ENCODE data around the gene CFAP410. TPM values are rescaled to one million over a fixed set of nuclear protein-coding genes. Genes with fewer than 3 reads are reported as not detected.

The CFAP410 gene
- total and polyA plus RNA-seq, 2 experiments from 2014 or later, result 34.0 to 46.7 TPM

GRCh38 chr21:44377201-44377921 lies 38.2 kb upstream of the CFAP410 start:
- Histone ChIP-seq H3K4me1 (ENCODE audit: low read depth) (no peaks in the 10 kb centered on the region), H3K27me3 (peaks cover 2% of the 10 kb centered on the region), H3K9me3 (ENCODE audit: low read depth) (no peaks in the 10 kb centered on the region), H3K36me3 (no peaks in the 10 kb centered on the region), H3K27ac (no peak overlapping the region), H3K4me3 (no peak overlapping the region)
- no peak for TF ChIP-seq CTCF (IDR thresholded peaks at IDR 0.05; ENCODE audit: low read depth, low read length)
- peak in 1 of 2 donors; percentile 9 for DNase-seq (ENCODE audit: low read depth in 1 of 2, low spot score in 1 of 2)

GRCh38 chr21:44376606-44377005 lies 37.4 kb upstream of the CFAP410 start:
- no peaks in the 10 kb centered on the region for H3K9me3 ChIP-seq (ENCODE audit: low read depth)
- H3K4me1 ChIP-seq (ENCODE audit: low read depth), result no peaks in the 10 kb centered on the region
- no peak overlapping the region for H3K27ac ChIP-seq
- H3K27me3 ChIP-seq, result peaks cover 2% of the 10 kb centered on the region
- TF ChIP-seq CTCF (IDR thresholded peaks at IDR 0.05; ENCODE audit: low read depth, low read length), result no peak
- no peak overlapping the region for H3K4me3 ChIP-seq
- DNase-seq (ENCODE audit: low read depth in 1 of 2, low spot score in 1 of 2), result no peak
- no peaks in the 10 kb centered on the region for H3K36me3 ChIP-seq

GRCh38 chr21:44375761-44376241 lies 36.6 kb upstream of the CFAP410 start:
- no peak overlapping the region for H3K27ac ChIP-seq
- H3K36me3 ChIP-seq, result no peaks in the 10 kb centered on the region
- no peak overlapping the region for H3K4me3 ChIP-seq
- TF ChIP-seq CTCF (IDR thresholded peaks at IDR 0.05; ENCODE audit: low read depth, low read length), result no peak
- no peak for DNase-seq (ENCODE audit: low read depth in 1 of 2, low spot score in 1 of 2)
- H3K27me3 ChIP-seq, result peaks cover 2% of the 10 kb centered on the region
- no peaks in the 10 kb centered on the region for H3K9me3 ChIP-seq (ENCODE audit: low read depth)
- no peaks in the 10 kb centered on the region for H3K4me1 ChIP-seq (ENCODE audit: low read depth)

- Histone ChIP-seq H3K4me1 (ENCODE audit: low read depth) (no peaks in the 10 kb centered on the region), H3K9me3 (ENCODE audit: low read depth) (no peaks in the 10 kb centered on the region), H3K4me3 (no peak overlapping the region), H3K27ac (no peak overlapping the region), H3K27me3 (peaks cover 2% of the 10 kb centered on the region), H3K36me3 (no peaks in the 10 kb centered on the region)
- no peak for DNase-seq (ENCODE audit: low read depth in 1 of 2, low spot score in 1 of 2)
- no peak for TF ChIP-seq CTCF (IDR thresholded peaks at IDR 0.05; ENCODE audit: low read depth, low read length)
These were observed 36.1 kb upstream of the CFAP410 start for GRCh38 chr21:44375281-44375651.

GRCh38 chr21:44374601-44375280 lies 35.6 kb upstream of the CFAP410 start:
- DNase-seq (ENCODE audit: low read depth in 1 of 2, low spot score in 1 of 2), result no peak
- Histone ChIP-seq H3K4me3 (no peak overlapping the region), H3K27ac (no peak overlapping the region), H3K36me3 (no peaks in the 10 kb centered on the region), H3K4me1 (ENCODE audit: low read depth) (no peaks in the 10 kb centered on the region), H3K9me3 (ENCODE audit: low read depth) (no peaks in the 10 kb centered on the region), H3K27me3 (peaks cover 2% of the 10 kb centered on the region)
- TF ChIP-seq CTCF (IDR thresholded peaks at IDR 0.05; ENCODE audit: low read depth, low read length), result no peak
